MM.1S (cell line): ENCODE measurements around the gene FARP2.

Experiments used
- DNase-seq: peaks from one replicate; pipeline ENCODE4 v3.0.0-alpha.2; 2015
- H2AFZ ChIP-seq: fragments of 300-600 bp; sonication (generic); 2 replicates; pipeline ENCODE4 v1.6.0; 2016; ENCODE audit warnings: antibody characterized with exemption, low read length
- H3F3A ChIP-seq: fragments of 300-600 bp; sonication (generic); 2 replicates; pipeline ENCODE4 v1.6.1; 2016; ENCODE audit warnings: mild to moderate bottlenecking, antibody characterized with exemption, low read length, moderate library complexity, mixed read lengths; ENCODE audit not compliant: insufficient read depth
- H3K27ac ChIP-seq: fragments of 300-600 bp; sonication (generic); 2 replicates; pipeline ENCODE4 v1.5.1; 2016; ENCODE audit warnings: mild to moderate bottlenecking, low read length
- H3K27me3 ChIP-seq: fragments of 300-600 bp; sonication (generic); replicated peaks from 2 replicates; pipeline ENCODE4 v1.6.0; 2016; ENCODE audit warnings: low read length; ENCODE audit not compliant: insufficient read depth
- H3K36me3 ChIP-seq: fragments of 300-600 bp; sonication (generic); replicated peaks from 2 replicates; pipeline ENCODE4 v1.6.1; 2016; ENCODE audit warnings: mild to moderate bottlenecking, low read length, mixed read lengths; ENCODE audit not compliant: insufficient read depth
- H3K4me1 ChIP-seq: fragments of 300-600 bp; sonication (generic); 2 replicates; pipeline ENCODE4 v1.6.1; 2016; ENCODE audit warnings: low read length, mixed read lengths
- H3K4me2 ChIP-seq: fragments of 300-600 bp; sonication (generic); 2 replicates; pipeline ENCODE4 v1.6.0; 2016; ENCODE audit warnings: low read depth, low read length
- H3K4me3 ChIP-seq: fragments of 300-600 bp; sonication (generic); 2 replicates; pipeline ENCODE4 v1.5.1; 2016; ENCODE audit warnings: low read length, mixed read lengths
- H3K79me2 ChIP-seq: fragments of 300-600 bp; sonication (generic); 2 replicates; pipeline ENCODE4 v1.6.1; 2016; ENCODE audit warnings: mixed run types, low read length, mixed read lengths
- H3K9ac ChIP-seq: fragments of 300-600 bp; sonication (generic); 2 replicates; pipeline ENCODE4 v1.6.1; 2016; ENCODE audit warnings: low read length, mixed read lengths
- H3K9me2 ChIP-seq: fragments of 300-600 bp; sonication (generic); replicated peaks from 2 replicates; pipeline ENCODE4 v1.6.1; 2016; ENCODE audit warnings: mild to moderate bottlenecking, low read length, mixed read lengths; ENCODE audit not compliant: insufficient read depth
- H3K9me3 ChIP-seq: fragments of 300-600 bp; sonication (generic); replicated peaks from 2 replicates; pipeline ENCODE4 v1.6.1; 2016; ENCODE audit warnings: mild to moderate bottlenecking, low read length, mixed read lengths; ENCODE audit not compliant: insufficient read depth
- H4K20me1 ChIP-seq: fragments of 300-600 bp; sonication (generic); 2 replicates; pipeline ENCODE4 v1.6.1; 2016; ENCODE audit warnings: mild to moderate bottlenecking, low read length, moderate library complexity, mixed read lengths; ENCODE audit not compliant: insufficient read depth
- CTCF ChIP-seq: fragments of 300-600 bp; sonication (generic); IDR thresholded peaks from 2 replicates; pipeline ENCODE4 v1.5.1; 2016; ENCODE audit warnings: antibody characterized with exemption, low read length, mixed read lengths
- EZH2 ChIP-seq: fragments of 300-600 bp; sonication (generic); optimal IDR thresholded peaks from 2 replicates; pipeline ENCODE3; 2017; ENCODE audit warnings: low read depth, mild to moderate bottlenecking, antibody characterized with exemption, low read length, mixed read lengths
- EZH2phosphoT487 ChIP-seq: fragments of 300-600 bp; sonication (generic); IDR thresholded peaks from 2 replicates; pipeline ENCODE4 v1.6.1; 2018; ENCODE audit warnings: antibody characterized with exemption, low read length

Gene FARP2

GRCh38 chr2:241364781-241365180 lies 8.7 kb downstream of the FARP2 start:
- H3K9me2 ChIP-seq = no peaks in the 10 kb centered on the region
- peaks cover 93% of the 10 kb centered on the region for H3K79me2 ChIP-seq
- H3K36me3 ChIP-seq = no peaks in the 10 kb centered on the region
- peaks cover 16% of the 10 kb centered on the region for H4K20me1 ChIP-seq
- no peak overlapping the region for H3K27ac ChIP-seq
- TF ChIP-seq EZH2phosphoT487 (no peak), CTCF (no peak), EZH2 (no peak)
- H3K9me3 ChIP-seq = no peaks in the 10 kb centered on the region
- no peak overlapping the region for H3K4me2 ChIP-seq
- no peak overlapping the region for H2AFZ ChIP-seq
- no peaks in the 10 kb centered on the region for H3F3A ChIP-seq
- no peak overlapping the region for H3K9ac ChIP-seq
- DNase-seq = no peak
- H3K27me3 ChIP-seq = no peaks in the 10 kb centered on the region
- H3K4me1 ChIP-seq = peaks cover 24% of the 10 kb centered on the region
- no peak overlapping the region for H3K4me3 ChIP-seq

DNA sequence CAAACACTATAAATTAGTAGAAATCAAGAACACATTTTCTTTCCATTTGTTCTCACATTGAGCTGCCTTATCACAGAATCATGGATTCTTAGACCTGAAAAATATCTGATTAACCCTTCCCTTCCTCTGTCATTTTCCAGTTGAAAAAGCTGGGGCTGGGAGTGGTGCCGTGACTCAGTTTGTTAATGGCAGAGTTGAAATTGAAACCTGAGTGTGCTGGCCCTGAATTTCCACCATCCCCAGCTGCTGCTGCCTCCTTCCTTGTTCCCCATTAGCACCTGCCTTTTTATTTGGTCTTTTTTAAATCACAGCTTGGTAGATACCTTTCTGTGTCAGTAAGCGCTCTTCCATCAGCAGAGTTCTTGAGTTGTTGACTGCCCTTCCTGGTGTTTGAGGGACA lies 10.6 kb downstream of the FARP2 start:
- Histone ChIP-seq H3K9me2 (no peaks in the 10 kb centered on the region), H3K9ac (no peak overlapping the region), H3K4me2 (peak overlapping the region; percentile 36; the same call in 1 of the 2 replicates), H3K79me2 (peaks cover 93% of the 10 kb centered on the region), H4K20me1 (peaks cover 12% of the 10 kb centered on the region), H3K27ac (peak overlapping the region; percentile 24; the same call in 1 of the 2 replicates), H2AFZ (no peak overlapping the region), H3K36me3 (no peaks in the 10 kb centered on the region), H3K4me3 (no peak overlapping the region), H3K9me3 (no peaks in the 10 kb centered on the region), H3K27me3 (no peaks in the 10 kb centered on the region), H3K4me1 (peaks cover 24% of the 10 kb centered on the region), H3F3A (no peaks in the 10 kb centered on the region)
- DNase-seq = no peak
- TF ChIP-seq EZH2 (no peak), CTCF (no peak), EZH2phosphoT487 (no peak)

DNA sequence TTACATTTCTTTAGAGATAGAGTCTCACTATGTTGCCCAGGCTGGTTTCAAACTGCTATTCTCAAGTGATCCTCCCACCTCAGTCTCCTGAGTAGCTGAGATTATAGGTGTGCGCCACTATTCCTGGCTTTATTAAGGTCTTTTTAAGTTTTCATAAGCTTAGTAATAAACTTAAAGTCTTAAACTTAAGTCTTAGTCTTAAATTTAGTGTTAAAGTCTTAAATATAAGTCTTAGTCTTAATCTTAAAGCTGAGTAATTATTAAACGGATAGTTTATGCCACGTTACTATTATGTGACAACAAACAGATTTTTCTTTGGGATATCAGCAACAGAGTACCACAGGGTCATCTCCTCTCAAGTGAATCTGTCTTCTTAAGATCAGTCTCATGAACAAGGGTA lies 12.6 kb downstream of the FARP2 start:
- H3K9me2 ChIP-seq = no peaks in the 10 kb centered on the region
- H3K4me1 ChIP-seq = peaks cover 19% of the 10 kb centered on the region
- H4K20me1 ChIP-seq = peaks cover 7% of the 10 kb centered on the region
- no peaks in the 10 kb centered on the region for H3K36me3 ChIP-seq
- DNase-seq = no peak
- peaks cover 94% of the 10 kb centered on the region for H3K79me2 ChIP-seq
- no peak overlapping the region for H3K27ac ChIP-seq
- H3K4me3 ChIP-seq = no peak overlapping the region
- no peaks in the 10 kb centered on the region for H3F3A ChIP-seq
- TF ChIP-seq EZH2phosphoT487 (no peak), EZH2 (no peak)
- no peak overlapping the region for H3K4me2 ChIP-seq
- no peak overlapping the region for H3K9ac ChIP-seq
- no peaks in the 10 kb centered on the region for H3K27me3 ChIP-seq
- H3K9me3 ChIP-seq = no peaks in the 10 kb centered on the region
- H2AFZ ChIP-seq = no peak overlapping the region

- H3F3A ChIP-seq = peaks cover 12% of the 10 kb centered on the region; the same call in 1 of the 2 replicates
- H3K4me3 ChIP-seq = no peak overlapping the region
- no peaks in the 10 kb centered on the region for H3K9me2 ChIP-seq
- peaks cover 81% of the 10 kb centered on the region for H3K79me2 ChIP-seq
- H3K9me3 ChIP-seq = no peaks in the 10 kb centered on the region
- no peaks in the 10 kb centered on the region for H3K27me3 ChIP-seq
- no peak overlapping the region for H3K9ac ChIP-seq
- H3K4me1 ChIP-seq = peaks cover 32% of the 10 kb centered on the region
- no peak overlapping the region for H3K4me2 ChIP-seq
- no peak for DNase-seq
- no peaks in the 10 kb centered on the region; the same call in 1 of the 2 replicates for H3K36me3 ChIP-seq
- H3K27ac ChIP-seq = 0 out of 2 replicates have a peak overlapping the region, but pooled peaks have one; percentile 5
- no peak overlapping the region for H2AFZ ChIP-seq
- TF ChIP-seq EZH2phosphoT487 (no peak), CTCF (no peak), EZH2 (no peak)
- H4K20me1 ChIP-seq = no peaks in the 10 kb centered on the region
Measured at GRCh38 chr2:241372361-241372992, 16.4 kb downstream of the FARP2 start.
